ENCODE measurements around the gene RAB44. TPM values are rescaled to one million over a fixed set of nuclear protein-coding genes. Genes with fewer than 3 reads are reported as not detected.

Gene RAB44
- total and polyA plus RNA-seq, 8 donors: 0.06 to 0.37 (median 0.15) TPM

DNA sequence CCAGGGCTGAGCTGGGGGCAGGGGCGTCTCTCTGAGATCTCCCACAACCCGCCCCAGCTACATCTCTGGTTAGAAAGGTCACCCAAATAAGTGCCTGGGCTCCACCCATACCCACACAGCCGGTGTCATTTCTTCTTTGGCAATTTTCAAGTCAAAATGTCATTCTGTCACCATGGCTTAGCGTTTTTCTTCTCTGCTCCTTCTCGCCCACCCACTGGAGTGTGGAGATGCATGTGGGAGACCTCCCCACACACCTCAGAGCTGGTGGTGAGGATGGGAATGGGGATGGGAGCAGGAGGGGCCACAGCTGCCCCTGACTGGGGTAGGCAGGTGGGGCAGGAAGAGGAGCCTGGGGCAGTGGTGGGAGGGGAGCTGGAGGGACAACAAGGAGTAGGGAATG lies 78.5 kb downstream of the RAB44 start:
- intact Hi-C loops (cut with DNase I): no loop called here

DNA sequence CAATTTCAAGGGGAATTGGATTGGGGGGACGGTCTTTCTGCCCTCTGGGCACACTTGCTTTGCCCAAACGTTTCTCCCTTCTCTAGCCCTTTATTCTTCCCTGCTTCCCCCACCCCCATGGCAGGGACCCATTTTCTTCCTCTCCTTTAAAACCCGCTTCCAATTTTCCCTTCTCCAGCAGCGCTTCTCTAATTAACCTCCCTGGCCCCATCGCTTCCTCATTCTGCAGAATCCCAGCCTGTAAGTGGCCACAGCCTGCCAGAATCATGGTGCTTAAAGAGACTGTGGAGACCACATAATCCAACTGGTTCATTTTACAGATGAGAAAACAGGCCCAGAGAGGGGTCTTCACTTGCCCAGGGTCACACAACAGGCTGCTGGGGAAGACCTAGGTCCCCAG lies 80.2 kb downstream of the RAB44 start:
- Histone ChIP-seq H3K9me3 (no peaks in the 10 kb centered on the region), H3K27me3 (peaks cover 0 to 11% of the 10 kb centered on the region in 2 donors), H3K27ac (no peak overlapping the region), H3K4me1 (peaks cover 0 to 40% of the 10 kb centered on the region in 2 donors), H3K4me3 (no peak overlapping the region), H3K36me3 (no peaks in the 10 kb centered on the region)
- ATAC-seq (no peak), DNase-seq (no peak)
- TF ChIP-seq, protein P1, sequence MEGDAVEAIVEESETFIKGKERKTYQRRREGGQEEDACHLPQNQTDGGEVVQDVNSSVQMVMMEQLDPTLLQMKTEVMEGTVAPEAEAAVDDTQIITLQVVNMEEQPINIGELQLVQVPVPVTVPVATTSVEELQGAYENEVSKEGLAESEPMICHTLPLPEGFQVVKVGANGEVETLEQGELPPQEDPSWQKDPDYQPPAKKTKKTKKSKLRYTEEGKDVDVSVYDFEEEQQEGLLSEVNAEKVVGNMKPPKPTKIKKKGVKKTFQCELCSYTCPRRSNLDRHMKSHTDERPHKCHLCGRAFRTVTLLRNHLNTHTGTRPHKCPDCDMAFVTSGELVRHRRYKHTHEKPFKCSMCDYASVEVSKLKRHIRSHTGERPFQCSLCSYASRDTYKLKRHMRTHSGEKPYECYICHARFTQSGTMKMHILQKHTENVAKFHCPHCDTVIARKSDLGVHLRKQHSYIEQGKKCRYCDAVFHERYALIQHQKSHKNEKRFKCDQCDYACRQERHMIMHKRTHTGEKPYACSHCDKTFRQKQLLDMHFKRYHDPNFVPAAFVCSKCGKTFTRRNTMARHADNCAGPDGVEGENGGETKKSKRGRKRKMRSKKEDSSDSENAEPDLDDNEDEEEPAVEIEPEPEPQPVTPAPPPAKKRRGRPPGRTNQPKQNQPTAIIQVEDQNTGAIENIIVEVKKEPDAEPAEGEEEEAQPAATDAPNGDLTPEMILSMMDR (IDR thresholded peaks at IDR 0.05): no peak
- intact Hi-C loops (cut with DNase I): no loop called here

More for the DNA sequence above, 78.5 kb downstream of the RAB44 start:
- peaks cover 0 to 11% of the 10 kb centered on the region in 2 donors for H3K27me3 ChIP-seq
- no peak overlapping the region for H3K27ac ChIP-seq
- TF ChIP-seq, protein P1 (IDR thresholded peaks at IDR 0.05): no peak
- H3K4me1 ChIP-seq: peaks cover 0 to 28% of the 10 kb centered on the region in 2 donors
- no peaks in the 10 kb centered on the region for H3K9me3 ChIP-seq
- no peak overlapping the region for H3K4me3 ChIP-seq
- H3K36me3 ChIP-seq: no peaks in the 10 kb centered on the region
- DNase-seq (no peak), ATAC-seq (no peak)

DNA sequence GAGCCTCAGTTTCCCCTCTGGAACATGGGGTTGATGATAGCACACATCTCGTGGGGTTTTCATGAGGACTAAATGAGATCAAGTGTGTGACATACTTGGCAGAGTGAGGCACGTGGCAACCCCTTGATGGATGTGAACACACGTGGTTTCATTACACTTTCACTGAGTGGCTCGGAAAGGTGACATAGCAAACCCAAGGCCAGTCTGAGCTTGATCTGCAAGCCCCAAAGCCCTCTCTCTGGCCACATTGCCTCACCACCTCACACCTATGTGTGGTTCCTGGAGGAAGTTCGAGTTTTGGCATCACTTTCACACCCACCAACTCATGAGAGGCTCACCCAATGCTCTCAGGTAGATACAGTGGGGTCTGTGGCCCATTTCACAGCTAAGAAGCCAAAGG lies 81.6 kb downstream of the RAB44 start:
- DNase-seq (no peak), ATAC-seq (no peak)
- H3K4me1 ChIP-seq: peaks cover 0 to 40% of the 10 kb centered on the region in 2 donors
- H3K9me3 ChIP-seq: no peaks in the 10 kb centered on the region
- intact Hi-C loops (cut with DNase I): no loop called here
- no peak overlapping the region for H3K27ac ChIP-seq
- no peak overlapping the region for H3K4me3 ChIP-seq
- peaks cover 0 to 11% of the 10 kb centered on the region in 2 donors for H3K27me3 ChIP-seq
- TF ChIP-seq, protein P1 (IDR thresholded peaks at IDR 0.05): no peak
- no peaks in the 10 kb centered on the region for H3K36me3 ChIP-seq

DNA sequence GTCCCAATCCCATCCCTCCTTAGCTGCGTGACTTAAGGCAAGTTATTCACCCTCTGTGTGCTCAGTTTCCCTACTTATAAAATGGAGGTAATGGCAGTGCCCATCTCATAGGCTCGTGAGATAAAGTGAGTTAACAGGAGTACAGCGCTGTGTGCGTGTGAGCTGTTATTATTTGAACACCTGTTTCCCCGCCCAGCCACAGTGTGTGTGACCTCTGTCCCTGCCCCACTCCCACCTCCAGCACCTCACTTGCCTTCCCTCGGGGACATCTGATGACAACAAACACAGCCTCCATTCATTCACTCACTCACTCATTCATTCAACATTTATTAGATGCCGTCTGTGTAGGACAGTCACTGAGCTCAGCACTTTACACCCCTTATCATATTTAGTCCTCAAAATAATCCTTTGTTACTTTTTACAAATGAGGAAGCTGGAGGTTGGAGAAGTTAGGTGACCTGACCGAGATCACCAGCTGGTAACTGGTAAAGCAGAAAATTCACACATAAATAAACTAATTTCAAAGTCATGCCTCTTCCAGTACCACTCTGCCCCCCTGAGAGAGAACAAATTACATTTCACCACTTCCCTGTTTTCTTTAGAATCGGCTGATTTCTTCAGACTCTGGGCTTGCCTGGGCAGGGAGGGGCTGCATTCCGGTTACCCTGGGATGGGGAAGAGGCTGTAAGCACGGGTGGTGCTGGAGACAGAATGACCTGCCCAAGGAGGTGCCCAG lies 83.0 kb downstream of the RAB44 start:
- intact Hi-C loops (cut with DNase I): no loop called here
- Histone ChIP-seq H3K4me3 (no peak overlapping the region), H3K4me1 (peaks cover 0 to 40% of the 10 kb centered on the region in 2 donors), H3K36me3 (no peaks in the 10 kb centered on the region), H3K27ac (peak overlapping the region in 1 of 2 donors; percentile 75), H3K9me3 (no peaks in the 10 kb centered on the region), H3K27me3 (peaks cover 0 to 11% of the 10 kb centered on the region in 2 donors)
- DNase-seq: no peak
- TF ChIP-seq, protein P1 (IDR thresholded peaks at IDR 0.05): no peak
- peak; percentile 31 for ATAC-seq

DNA sequence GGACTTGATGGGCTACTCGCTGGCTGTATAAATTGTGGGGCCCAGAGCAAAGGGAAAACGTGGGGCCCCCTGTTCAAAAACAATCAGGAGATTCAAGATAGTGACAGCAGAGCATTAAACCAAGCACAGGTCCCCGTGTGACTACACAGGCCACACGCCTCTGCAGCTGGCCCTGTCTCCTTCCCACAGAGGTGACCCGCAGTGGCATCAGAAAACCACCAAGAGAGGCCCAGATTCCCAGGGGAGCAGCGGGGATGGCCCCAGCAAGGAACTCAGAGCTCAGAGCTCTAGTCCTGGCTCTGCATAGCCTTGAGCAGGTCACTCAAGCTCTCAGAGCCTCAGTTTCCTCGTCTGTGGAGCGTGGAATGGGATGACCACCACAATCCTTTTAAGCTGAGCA lies 84.0 kb downstream of the RAB44 start:
- H3K27ac ChIP-seq: peak overlapping the region in 1 of 2 donors; percentile 75
- intact Hi-C loops (cut with DNase I): no loop called here
- no peak for ATAC-seq
- H3K9me3 ChIP-seq: no peaks in the 10 kb centered on the region
- DNase-seq: no peak
- H3K4me3 ChIP-seq: no peak overlapping the region
- peaks cover 0 to 40% of the 10 kb centered on the region in 2 donors for H3K4me1 ChIP-seq
- no peaks in the 10 kb centered on the region for H3K36me3 ChIP-seq
- TF ChIP-seq, protein P1 (IDR thresholded peaks at IDR 0.05): no peak
- H3K27me3 ChIP-seq: peaks cover 0 to 5% of the 10 kb centered on the region in 2 donors

Other genes starting within 250 kb of the RAB44 start
- 10 to 100 TPM; 40.2 to 41.0 TPM for gene STK38, start 150.3 kb upstream of the RAB44 start, total RNA-seq
- 10 to 100 TPM; 39.6 to 47.4 (median 44.0) TPM for gene STK38, start 150.3 kb upstream of the RAB44 start, polyA plus RNA-seq (ENCODE audit: insufficient read length in 6 of 6)
- 100 to 1,000 TPM; 173 to 253 TPM for gene SRSF3, start 103.5 kb upstream of the RAB44 start, total RNA-seq
- 100 to 1,000 TPM; 485 to 634 (median 565) TPM for gene SRSF3, start 103.5 kb upstream of the RAB44 start, polyA plus RNA-seq (ENCODE audit: insufficient read length in 6 of 6)
- 100 to 1,000 TPM in 1 of 2 donors, 10 to 100 TPM in 1; 66.9 to 240 TPM for gene CDKN1A, start 19.1 kb upstream of the RAB44 start, total RNA-seq
- gene CDKN1A, start 19.1 kb upstream of the RAB44 start, polyA plus RNA-seq (ENCODE audit: insufficient read length in 6 of 6): 1 to 10 TPM; 4.7 to 7.4 (median 6.2) TPM
- 1 to 10 TPM; 1.2 to 1.9 TPM for gene CPNE5, start 141.6 kb downstream of the RAB44 start, total RNA-seq
- 1 to 10 TPM; 6.3 to 7.3 (median 6.8) TPM for gene CPNE5, start 141.6 kb downstream of the RAB44 start, polyA plus RNA-seq (ENCODE audit: insufficient read length in 6 of 6)
- 10 to 100 TPM; 19.6 to 24.5 TPM for gene PPIL1, start 177.0 kb downstream of the RAB44 start, total RNA-seq
- gene PPIL1, start 177.0 kb downstream of the RAB44 start, polyA plus RNA-seq (ENCODE audit: insufficient read length in 6 of 6): 10 to 100 TPM; 31.9 to 45.3 (median 36.5) TPM
- 10 to 100 TPM; 53.3 to 59.6 TPM for gene C6orf89, start 188.1 kb downstream of the RAB44 start, total RNA-seq
- 10 to 100 TPM; 43.8 to 50.4 (median 46.5) TPM for gene C6orf89, start 188.1 kb downstream of the RAB44 start, polyA plus RNA-seq (ENCODE audit: insufficient read length in 6 of 6)

Data from left lung (tissue), 10 donors.